ENCODE measurements around the gene GOLGA8S. TPM values are rescaled to one million over a fixed set of nuclear protein-coding genes. Genes with fewer than 3 reads are reported as not detected.

The GOLGA8S gene
- total RNA-seq, result 0.23 TPM in 1 of 2 replicates, not detected in the other

GRCh38 chr15:23354448-23354847 is at the start of gene GOLGA8S:
Gene GOLGA8S (plus strand): TSS chr15:23354748. CDS start chr15:23354810, 62 bp downstream.

GRCh38 chr15:23334096-23334495 is 20.5 kb upstream of the GOLGA8S start, which contains the start of gene GOLGA6L26:
Gene GOLGA6L26 (minus strand): TSS chr15:23334196. CDS start chr15:23334135, 61 bp downstream.

Other genes with a start within 250 kb of the GOLGA8S start
- gene GOLGA6L1, start 217.9 kb upstream of the GOLGA8S start, total RNA-seq, result not detected in 2 replicates
- gene GOLGA6L26, start 20.6 kb upstream of the GOLGA8S start, total RNA-seq, result not detected in 2 replicates
- gene GOLGA6L2, start 92.5 kb downstream of the GOLGA8S start, total RNA-seq, result not detected in 2 replicates
- gene MKRN3, start 210.9 kb downstream of the GOLGA8S start, total RNA-seq, result 0.23 and 2.0 TPM in 2 replicates

Measured in pericardium fibroblast (primary cell).